GM10847 (cell line): ENCODE measurements around the gene PRKAG1.

Source experiments
- POLR2A ChIP-seq: IDR thresholded peaks from 2 replicates; pipeline ENCODE4 v1.6.1; 2011; ENCODE audit not compliant: insufficient read length; ENCODE audit errors: extremely low read depth

PRKAG1 gene

DNA sequence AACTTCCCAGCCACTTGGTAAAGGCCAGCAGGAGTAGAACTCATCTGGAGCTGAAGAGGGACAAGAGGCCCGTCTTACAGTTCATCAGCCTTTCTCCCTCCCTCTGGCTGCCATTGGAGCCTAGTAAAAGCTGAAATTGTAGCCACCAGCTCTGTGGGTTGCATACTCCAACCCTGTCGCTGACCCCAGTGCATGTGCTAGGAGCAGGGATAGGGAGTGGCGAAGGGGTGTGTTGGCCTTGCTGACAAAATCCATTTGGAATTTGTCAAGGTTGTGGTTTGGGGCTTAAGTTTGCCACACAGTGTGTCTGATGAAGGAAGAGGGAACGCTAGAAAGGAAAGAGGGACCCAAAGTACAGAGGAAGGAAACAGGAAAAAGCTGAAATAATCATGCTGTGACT lies 57.2 kb downstream of the PRKAG1 start:
- no peak for TF ChIP-seq POLR2A

- no peak for TF ChIP-seq POLR2A
Measured at GRCh38 chr12:48960834-48961233, 57.7 kb downstream of the PRKAG1 start.

- no peak for TF ChIP-seq POLR2A
Measured at GRCh38 chr12:48958049-48958388, 60.6 kb downstream of the PRKAG1 start.

- peak; percentile 74 for TF ChIP-seq POLR2A
Measured at GRCh38 chr12:48957141-48958048, 61.2 kb downstream of the PRKAG1 start, which contains the start of gene ARF3. Gene ARF3, minus strand, starts transcription at chr12:48957487. Its CDS starts 16,392 bp downstream, at chr12:48941095.

GRCh38 chr12:48956279-48957140 lies 62.1 kb downstream of the PRKAG1 start:
- TF ChIP-seq POLR2A = no peak

DNA sequence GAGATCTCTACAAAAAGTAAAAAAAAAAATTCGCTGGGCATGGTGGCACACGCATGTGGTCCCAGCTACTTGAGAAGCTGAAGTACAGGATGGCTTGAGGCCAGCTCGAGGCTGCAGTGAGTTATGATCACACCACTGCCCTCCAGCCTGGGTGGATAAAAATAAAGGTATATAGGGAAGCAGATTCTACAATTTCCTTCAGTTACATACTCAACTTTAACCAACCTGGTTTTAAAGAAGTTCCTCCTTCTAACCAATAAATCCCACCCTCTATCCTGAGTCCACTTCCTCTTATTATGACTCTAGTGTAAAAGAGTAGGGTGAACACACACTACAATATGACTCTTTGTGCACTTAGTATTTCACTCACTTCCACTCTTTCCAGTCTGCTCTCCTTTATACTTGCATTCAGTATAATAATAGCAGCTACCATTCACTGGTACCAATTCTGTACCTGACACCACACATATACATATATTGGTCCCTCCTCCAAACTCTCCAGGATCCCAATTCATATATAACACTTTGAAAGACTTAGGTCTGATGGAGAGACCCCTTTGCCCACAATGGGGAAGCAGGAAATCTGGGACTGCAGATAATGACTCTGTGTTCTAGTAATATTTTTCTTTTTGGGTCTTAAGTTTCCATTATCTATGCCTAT lies 63.6 kb downstream of the PRKAG1 start:
- no peak for TF ChIP-seq POLR2A

- no peak for TF ChIP-seq POLR2A
Measured at GRCh38 chr12:48954061-48954460, 64.5 kb downstream of the PRKAG1 start.

DNA sequence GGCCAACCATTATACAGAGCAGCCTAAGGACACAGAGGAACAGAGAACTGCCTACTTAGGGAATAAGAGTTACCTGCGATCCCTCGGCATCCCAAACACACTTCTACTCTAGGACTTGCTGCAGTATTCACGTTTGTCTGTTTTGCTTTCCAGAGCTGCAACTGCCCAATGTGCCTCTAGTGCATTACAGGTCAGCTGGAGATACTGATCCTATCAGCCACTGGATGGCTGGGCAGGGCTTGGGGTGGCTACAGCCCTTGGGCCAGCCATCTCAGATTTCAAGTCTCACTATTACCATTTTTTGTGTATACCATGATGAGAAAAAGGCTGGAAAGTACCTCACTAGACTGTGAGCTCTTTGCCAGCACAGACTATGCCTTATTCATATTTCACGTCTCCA lies 65.9 kb downstream of the PRKAG1 start:
- no peak for TF ChIP-seq POLR2A
